Rectal smooth muscle tissue (tissue), 1 donor: Measurements from ENCODE around the gene CELSR2.

Source experiments
- H3K27ac ChIP-seq: one replicate; pipeline ENCODE4 v1.7.0; 2013; ENCODE audit warnings: low read depth, low read length, inconsistent platforms
- H3K27me3 ChIP-seq: one replicate; pipeline ENCODE4 v1.7.0; 2013; ENCODE audit warnings: low read length; ENCODE audit not compliant: control insufficient read depth, insufficient read depth
- H3K36me3 ChIP-seq: one replicate; pipeline ENCODE4 v1.7.0; 2013; ENCODE audit warnings: low read length; ENCODE audit not compliant: control insufficient read depth, insufficient read depth
- H3K4me1 ChIP-seq: one replicate; pipeline ENCODE4 v1.7.0; 2013; ENCODE audit warnings: low read length; ENCODE audit not compliant: control insufficient read depth, insufficient read depth
- H3K4me3 ChIP-seq: one replicate; pipeline ENCODE4 v1.7.0; 2013; ENCODE audit warnings: low read length
- H3K9ac ChIP-seq: one replicate; pipeline ENCODE4 v1.7.0; 2013; ENCODE audit warnings: low read length

The CELSR2 gene

DNA sequence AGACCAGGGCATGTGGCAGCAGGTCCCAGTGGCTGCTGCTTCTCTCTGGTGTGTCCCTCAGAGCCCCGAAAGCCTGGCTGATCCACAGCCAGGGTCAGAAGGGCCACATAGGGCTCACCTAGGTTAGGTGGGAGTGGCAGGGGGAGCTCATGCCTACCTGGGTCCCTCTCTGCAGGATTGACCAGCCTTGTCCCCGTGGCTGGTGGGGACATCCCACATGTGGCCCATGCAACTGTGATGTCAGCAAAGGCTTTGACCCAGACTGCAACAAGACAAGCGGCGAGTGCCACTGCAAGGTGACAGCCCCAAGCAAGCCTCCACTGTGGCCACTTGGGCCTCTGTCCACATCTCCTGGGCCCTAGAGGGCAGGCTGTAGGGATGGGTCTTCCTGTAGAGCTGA is 15.7 kb downstream of the CELSR2 start:
- Histone ChIP-seq H3K9ac (no peak overlapping the region), H3K4me3 (no peak overlapping the region), H3K4me1 (no peaks in the 10 kb centered on the region), H3K36me3 (no peaks in the 10 kb centered on the region), H3K27ac (no peak overlapping the region), H3K27me3 (no peaks in the 10 kb centered on the region)

GRCh38 chr1:109265741-109266330 is 16.5 kb downstream of the CELSR2 start:
- H3K27me3 ChIP-seq, result no peaks in the 10 kb centered on the region
- no peak overlapping the region for H3K4me3 ChIP-seq
- no peak overlapping the region for H3K9ac ChIP-seq
- no peaks in the 10 kb centered on the region for H3K4me1 ChIP-seq
- H3K27ac ChIP-seq, result no peak overlapping the region
- no peaks in the 10 kb centered on the region for H3K36me3 ChIP-seq

DNA sequence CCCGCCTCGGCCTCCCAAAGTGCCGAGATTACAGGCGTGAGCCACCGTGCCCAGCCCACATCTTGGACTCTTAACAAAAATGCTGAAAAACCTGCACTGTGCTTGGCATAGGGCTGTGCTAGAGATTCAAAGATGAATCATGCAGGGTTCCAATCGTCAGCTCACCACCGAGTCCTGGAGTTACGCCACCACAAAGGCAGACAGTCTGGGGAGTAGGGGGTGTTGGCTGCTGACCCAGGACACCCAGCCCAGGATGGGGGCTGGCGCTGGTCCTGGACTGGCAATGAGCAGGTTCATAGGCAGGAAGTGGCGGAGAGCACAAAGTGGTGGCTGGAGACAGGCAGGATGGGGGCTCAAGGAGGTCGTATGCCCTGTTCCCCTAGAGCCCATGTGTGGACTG is 17.6 kb downstream of the CELSR2 start:
- H3K36me3 ChIP-seq, result no peaks in the 10 kb centered on the region

GRCh38 chr1:109267743-109268300 is 18.5 kb downstream of the CELSR2 start:
- Histone ChIP-seq H3K36me3 (no peaks in the 10 kb centered on the region), H3K9ac (no peak overlapping the region)

More for the DNA sequence above, 17.6 kb downstream of the CELSR2 start:
- no peak overlapping the region for H3K4me3 ChIP-seq
- H3K9ac ChIP-seq, result no peak overlapping the region
- H3K27me3 ChIP-seq, result no peaks in the 10 kb centered on the region
- H3K27ac ChIP-seq, result no peak overlapping the region
- no peaks in the 10 kb centered on the region for H3K4me1 ChIP-seq

DNA sequence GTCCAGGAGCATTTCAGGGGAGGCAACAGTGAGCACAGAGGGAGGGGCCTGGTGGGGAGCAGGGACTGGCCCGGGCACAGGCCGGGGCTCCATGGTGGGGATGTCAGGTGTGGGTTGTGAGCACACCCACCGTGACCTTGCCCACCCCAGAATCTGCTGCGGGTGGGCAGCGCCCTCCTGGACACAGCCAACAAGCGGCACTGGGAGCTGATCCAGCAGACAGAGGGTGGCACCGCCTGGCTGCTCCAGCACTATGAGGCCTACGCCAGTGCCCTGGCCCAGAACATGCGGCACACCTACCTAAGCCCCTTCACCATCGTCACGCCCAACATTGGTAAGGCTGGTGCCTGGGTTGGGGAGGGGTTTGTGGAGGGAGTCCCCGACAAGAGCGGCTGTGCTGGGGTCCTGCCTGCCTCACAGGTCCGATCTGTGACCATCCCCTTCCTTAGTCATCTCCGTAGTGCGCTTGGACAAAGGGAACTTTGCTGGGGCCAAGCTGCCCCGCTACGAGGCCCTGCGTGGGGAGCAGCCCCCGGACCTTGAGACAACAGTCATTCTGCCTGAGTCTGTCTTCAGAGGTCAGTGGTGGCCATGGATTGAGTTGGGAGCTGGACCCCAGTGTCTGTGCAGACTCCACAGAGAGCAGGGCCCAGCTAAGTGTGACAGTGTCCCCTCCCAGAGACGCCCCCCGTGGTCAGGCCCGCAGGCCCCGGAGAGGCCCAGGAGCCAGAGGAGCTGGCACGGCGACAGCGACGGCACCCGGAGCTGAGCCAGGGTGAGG is 19.3 kb downstream of the CELSR2 start:
- Histone ChIP-seq H3K36me3 (no peaks in the 10 kb centered on the region), H3K27me3 (no peaks in the 10 kb centered on the region), H3K9ac (no peak overlapping the region), H3K27ac (no peak overlapping the region), H3K4me1 (no peaks in the 10 kb centered on the region), H3K4me3 (no peak overlapping the region)

More at GRCh38 chr1:109267743-109268300, 18.5 kb downstream of the CELSR2 start:
- Histone ChIP-seq H3K4me1 (no peaks in the 10 kb centered on the region), H3K27ac (no peak overlapping the region), H3K4me3 (no peak overlapping the region), H3K27me3 (no peaks in the 10 kb centered on the region)

DNA sequence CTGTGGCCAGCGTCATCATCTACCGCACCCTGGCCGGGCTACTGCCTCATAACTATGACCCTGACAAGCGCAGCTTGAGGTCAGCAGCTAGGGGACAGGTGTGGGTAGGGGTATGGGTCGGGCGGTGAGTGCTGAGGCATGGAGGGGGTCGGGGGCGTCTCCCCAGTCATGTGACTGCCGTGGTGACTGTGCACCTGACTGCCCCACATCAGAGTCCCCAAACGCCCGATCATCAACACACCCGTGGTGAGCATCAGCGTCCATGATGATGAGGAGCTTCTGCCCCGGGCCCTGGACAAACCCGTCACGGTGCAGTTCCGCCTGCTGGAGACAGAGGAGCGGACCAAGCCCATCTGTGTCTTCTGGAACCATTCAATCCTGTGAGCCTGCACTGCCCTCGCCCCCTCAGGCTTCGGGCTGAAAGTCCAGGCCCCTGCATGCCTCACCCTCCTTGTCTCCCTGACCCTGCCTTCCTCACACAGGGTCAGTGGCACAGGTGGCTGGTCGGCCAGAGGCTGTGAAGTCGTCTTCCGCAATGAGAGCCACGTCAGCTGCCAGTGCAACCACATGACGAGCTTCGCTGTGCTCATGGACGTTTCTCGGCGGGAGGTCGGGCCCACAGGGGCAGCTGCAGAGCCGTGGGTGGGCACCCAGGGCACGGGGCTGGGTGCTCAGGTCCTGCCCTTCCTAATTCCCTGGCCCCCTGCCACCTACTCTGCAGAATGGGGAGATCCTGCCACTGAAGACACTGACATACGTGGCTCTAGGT is 20.1 kb downstream of the CELSR2 start:
- Histone ChIP-seq H3K4me1 (no peaks in the 10 kb centered on the region), H3K36me3 (no peaks in the 10 kb centered on the region), H3K4me3 (no peak overlapping the region), H3K27ac (no peak overlapping the region), H3K9ac (no peak overlapping the region), H3K27me3 (no peaks in the 10 kb centered on the region)

DNA sequence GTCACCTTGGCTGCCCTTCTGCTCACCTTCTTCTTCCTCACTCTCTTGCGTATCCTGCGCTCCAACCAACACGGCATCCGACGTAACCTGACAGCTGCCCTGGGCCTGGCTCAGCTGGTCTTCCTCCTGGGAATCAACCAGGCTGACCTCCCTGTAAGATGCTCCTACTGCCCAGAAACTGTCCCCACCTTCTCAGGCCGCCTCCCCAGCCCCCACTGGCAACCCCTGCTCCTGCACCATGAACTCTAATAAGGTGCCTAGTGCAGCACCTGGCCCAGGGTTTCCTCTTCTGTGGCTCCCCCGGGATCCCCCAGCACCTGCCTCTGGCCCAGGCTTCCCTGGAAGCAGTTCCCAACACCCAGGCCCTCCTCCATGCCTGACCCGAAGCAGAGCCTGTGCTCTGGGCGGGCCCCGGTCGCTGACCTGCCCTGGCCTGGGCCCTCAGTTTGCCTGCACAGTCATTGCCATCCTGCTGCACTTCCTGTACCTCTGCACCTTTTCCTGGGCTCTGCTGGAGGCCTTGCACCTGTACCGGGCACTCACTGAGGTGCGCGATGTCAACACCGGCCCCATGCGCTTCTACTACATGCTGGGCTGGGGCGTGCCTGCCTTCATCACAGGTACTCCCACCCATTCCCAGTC is 20.8 kb downstream of the CELSR2 start:
- H3K4me3 ChIP-seq, result no peak overlapping the region
- H3K27me3 ChIP-seq, result no peaks in the 10 kb centered on the region
- no peaks in the 10 kb centered on the region for H3K4me1 ChIP-seq
- H3K9ac ChIP-seq, result no peak overlapping the region
- H3K36me3 ChIP-seq, result no peaks in the 10 kb centered on the region
- H3K27ac ChIP-seq, result no peak overlapping the region

DNA sequence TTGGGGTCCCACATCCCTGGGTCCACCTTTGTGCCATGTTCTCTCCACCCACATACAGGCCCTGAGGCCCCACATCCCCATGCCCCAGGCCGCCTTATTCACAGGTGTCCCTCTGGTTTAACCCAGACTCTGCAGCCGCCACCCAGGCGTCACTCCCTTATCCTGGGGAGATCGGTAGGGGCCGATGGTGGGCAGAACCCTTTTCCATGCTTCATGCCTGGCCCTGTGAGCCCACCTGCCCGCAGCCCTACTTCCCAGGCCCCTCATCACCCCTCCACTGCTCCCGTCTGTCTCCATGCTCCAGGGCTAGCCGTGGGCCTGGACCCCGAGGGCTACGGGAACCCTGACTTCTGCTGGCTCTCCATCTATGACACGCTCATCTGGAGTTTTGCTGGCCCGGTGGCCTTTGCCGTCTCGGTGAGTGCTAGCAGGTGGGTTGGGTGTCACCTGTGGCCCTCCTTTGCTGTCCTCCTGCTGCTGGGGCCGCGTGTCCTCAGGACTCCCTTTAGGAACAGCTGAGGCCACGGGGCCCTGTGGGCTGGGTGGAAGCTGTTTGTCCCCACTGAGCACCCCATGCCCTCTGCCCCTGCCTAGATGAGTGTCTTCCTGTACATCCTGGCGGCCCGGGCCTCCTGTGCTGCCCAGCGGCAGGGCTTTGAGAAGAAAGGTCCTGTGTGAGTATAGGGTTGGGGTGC is 21.4 kb downstream of the CELSR2 start:
- no peaks in the 10 kb centered on the region for H3K36me3 ChIP-seq
- no peak overlapping the region for H3K9ac ChIP-seq
- no peaks in the 10 kb centered on the region for H3K27me3 ChIP-seq
- no peaks in the 10 kb centered on the region for H3K4me1 ChIP-seq
- no peak overlapping the region for H3K27ac ChIP-seq
- H3K4me3 ChIP-seq, result no peak overlapping the region

DNA sequence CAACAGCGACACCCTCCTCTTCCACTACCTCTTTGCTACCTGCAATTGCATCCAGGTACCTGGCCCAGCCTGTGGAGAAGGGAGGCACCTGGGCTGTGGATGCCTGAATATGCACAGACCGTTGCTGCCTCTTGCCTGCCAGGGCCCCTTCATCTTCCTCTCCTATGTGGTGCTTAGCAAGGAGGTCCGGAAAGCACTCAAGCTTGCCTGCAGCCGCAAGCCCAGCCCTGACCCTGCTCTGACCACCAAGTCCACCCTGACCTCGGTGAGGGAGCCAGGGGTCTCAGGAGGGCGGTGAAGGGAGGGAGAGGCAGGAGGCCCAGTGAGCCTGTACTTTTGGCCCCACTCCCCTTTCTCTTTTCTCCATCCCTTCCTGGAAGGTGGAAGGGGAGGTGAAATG is 22.1 kb downstream of the CELSR2 start:
- Histone ChIP-seq H3K27me3 (no peaks in the 10 kb centered on the region), H3K36me3 (no peaks in the 10 kb centered on the region), H3K4me3 (no peak overlapping the region), H3K9ac (no peak overlapping the region), H3K27ac (no peak overlapping the region), H3K4me1 (no peaks in the 10 kb centered on the region)

DNA sequence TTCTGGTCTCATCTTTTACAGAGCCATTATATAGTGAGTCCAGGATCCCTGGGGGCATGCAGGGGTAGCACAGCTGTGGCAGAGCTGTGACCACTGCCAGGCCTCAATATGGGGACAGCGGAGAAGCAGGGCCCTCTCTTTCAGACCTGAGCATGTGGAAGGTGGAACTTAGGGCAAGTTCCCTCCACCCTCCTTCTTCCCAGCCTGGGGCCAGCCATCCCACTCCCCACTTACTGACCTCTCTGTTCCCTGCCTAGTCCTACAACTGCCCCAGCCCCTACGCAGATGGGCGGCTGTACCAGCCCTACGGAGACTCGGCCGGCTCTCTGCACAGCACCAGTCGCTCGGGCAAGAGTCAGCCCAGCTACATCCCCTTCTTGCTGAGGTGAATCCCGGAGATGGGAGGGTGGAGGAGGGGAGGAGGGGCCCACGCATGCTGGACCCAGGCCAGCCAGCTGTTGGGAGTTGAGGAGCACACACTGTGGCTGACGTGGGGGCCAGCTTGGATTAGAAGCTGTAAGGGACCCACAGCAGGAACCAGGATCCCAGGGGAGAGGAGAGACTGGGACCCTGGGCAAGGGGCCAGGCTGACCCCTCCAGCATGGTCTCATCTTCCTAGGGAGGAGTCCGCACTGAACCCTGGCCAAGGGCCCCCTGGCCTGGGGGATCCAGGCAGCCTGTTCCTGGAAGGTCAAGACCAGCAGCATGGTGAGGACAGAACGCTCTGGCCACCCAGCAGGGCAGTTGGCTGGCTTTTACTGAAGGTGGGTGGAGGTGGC is 22.9 kb downstream of the CELSR2 start:
- no peak overlapping the region for H3K9ac ChIP-seq
- H3K4me3 ChIP-seq, result no peak overlapping the region
- no peaks in the 10 kb centered on the region for H3K4me1 ChIP-seq
- H3K27ac ChIP-seq, result no peak overlapping the region
- H3K36me3 ChIP-seq, result no peaks in the 10 kb centered on the region
- no peaks in the 10 kb centered on the region for H3K27me3 ChIP-seq

- H3K27ac ChIP-seq, result no peak overlapping the region
- H3K36me3 ChIP-seq, result no peaks in the 10 kb centered on the region
- no peak overlapping the region for H3K4me3 ChIP-seq
- H3K9ac ChIP-seq, result no peak overlapping the region
- no peaks in the 10 kb centered on the region for H3K4me1 ChIP-seq
- H3K27me3 ChIP-seq, result no peaks in the 10 kb centered on the region
Observed at GRCh38 chr1:109272831-109273547, 23.6 kb downstream of the CELSR2 start.
